HG02759 (cell line): ENCODE data around the gene OST4.
"Not testable (repeated sequence)": the region's sequence is repeated elsewhere in the genome, so short reads cannot be mapped to it uniquely, and the experiment has no call there.

Experiments
- ATAC-seq: cut with Tn5 transposase; IDR thresholded peaks from one replicate; pipeline ENCODE4 v1.9.1; 2021; ENCODE audit warnings: mild to moderate bottlenecking, moderate library complexity; ENCODE audit not compliant: unreplicated experiment

The OST4 gene

GRCh38 chr2:27071277-27071989 is at the start of gene OST4:
Gene OST4, minus strand, starts transcription at chr2:27071654.
- ATAC-seq: peak; percentile 91

- not testable (repeated sequence) for ATAC-seq
Observed at GRCh38 chr2:27119330-27119670, 47.8 kb upstream of the OST4 start.

GRCh38 chr2:27118525-27119329 is 47.3 kb upstream of the OST4 start, which contains the start of gene CGREF1:
Gene CGREF1, minus strand, starts transcription at chr2:27119128. Its CDS starts 14,762 bp downstream, at chr2:27104366.
- ATAC-seq: no peak

- no peak for ATAC-seq
Observed at GRCh38 chr2:27117995-27118524, 46.6 kb upstream of the OST4 start.

- ATAC-seq: no peak
Observed at GRCh38 chr2:27115519-27115918, 44.1 kb upstream of the OST4 start.

- ATAC-seq: not testable (repeated sequence)
Observed at GRCh38 chr2:27111392-27112078, 40.1 kb upstream of the OST4 start.

- ATAC-seq: not testable (repeated sequence)
Observed at GRCh38 chr2:27110603-27111352, 39.3 kb upstream of the OST4 start.

- ATAC-seq: no peak
Observed at GRCh38 chr2:27109083-27109482, 37.6 kb upstream of the OST4 start.

GRCh38 chr2:27108221-27108620 is 36.8 kb upstream of the OST4 start:
- ATAC-seq: no peak

GRCh38 chr2:27105981-27106380 is 34.5 kb upstream of the OST4 start:
- no peak for ATAC-seq

- no peak for ATAC-seq
Observed at GRCh38 chr2:27102329-27102728, 30.9 kb upstream of the OST4 start.

GRCh38 chr2:27100036-27100435 is 28.6 kb upstream of the OST4 start:
- no peak for ATAC-seq

- ATAC-seq: no peak
Observed at GRCh38 chr2:27099334-27099955, 28.0 kb upstream of the OST4 start.

GRCh38 chr2:27097341-27097740 is 25.9 kb upstream of the OST4 start:
- no peak for ATAC-seq

GRCh38 chr2:27096748-27097297 is 25.4 kb upstream of the OST4 start:
- ATAC-seq: no peak

GRCh38 chr2:27095745-27096651 is 24.5 kb upstream of the OST4 start:
- ATAC-seq: peak; percentile 44

GRCh38 chr2:27095427-27095744 is 23.9 kb upstream of the OST4 start:
- no peak for ATAC-seq

GRCh38 chr2:27094353-27094984 is 23.0 kb upstream of the OST4 start:
- ATAC-seq: no peak
